HG03558 (cell line): ENCODE data around the gene NPHS1.
"Not testable (repeated sequence)": the region's sequence is repeated elsewhere in the genome, so short reads cannot be mapped to it uniquely, and the experiment has no call there.

ENCODE experiments used
- ATAC-seq: cut with Tn5 transposase; IDR thresholded peaks from one replicate; pipeline ENCODE4 v1.9.1; 2021; ENCODE audit warnings: moderate number of reproducible peaks; ENCODE audit not compliant: unreplicated experiment; ENCODE audit errors: extremely low read depth

The NPHS1 gene, protein sequence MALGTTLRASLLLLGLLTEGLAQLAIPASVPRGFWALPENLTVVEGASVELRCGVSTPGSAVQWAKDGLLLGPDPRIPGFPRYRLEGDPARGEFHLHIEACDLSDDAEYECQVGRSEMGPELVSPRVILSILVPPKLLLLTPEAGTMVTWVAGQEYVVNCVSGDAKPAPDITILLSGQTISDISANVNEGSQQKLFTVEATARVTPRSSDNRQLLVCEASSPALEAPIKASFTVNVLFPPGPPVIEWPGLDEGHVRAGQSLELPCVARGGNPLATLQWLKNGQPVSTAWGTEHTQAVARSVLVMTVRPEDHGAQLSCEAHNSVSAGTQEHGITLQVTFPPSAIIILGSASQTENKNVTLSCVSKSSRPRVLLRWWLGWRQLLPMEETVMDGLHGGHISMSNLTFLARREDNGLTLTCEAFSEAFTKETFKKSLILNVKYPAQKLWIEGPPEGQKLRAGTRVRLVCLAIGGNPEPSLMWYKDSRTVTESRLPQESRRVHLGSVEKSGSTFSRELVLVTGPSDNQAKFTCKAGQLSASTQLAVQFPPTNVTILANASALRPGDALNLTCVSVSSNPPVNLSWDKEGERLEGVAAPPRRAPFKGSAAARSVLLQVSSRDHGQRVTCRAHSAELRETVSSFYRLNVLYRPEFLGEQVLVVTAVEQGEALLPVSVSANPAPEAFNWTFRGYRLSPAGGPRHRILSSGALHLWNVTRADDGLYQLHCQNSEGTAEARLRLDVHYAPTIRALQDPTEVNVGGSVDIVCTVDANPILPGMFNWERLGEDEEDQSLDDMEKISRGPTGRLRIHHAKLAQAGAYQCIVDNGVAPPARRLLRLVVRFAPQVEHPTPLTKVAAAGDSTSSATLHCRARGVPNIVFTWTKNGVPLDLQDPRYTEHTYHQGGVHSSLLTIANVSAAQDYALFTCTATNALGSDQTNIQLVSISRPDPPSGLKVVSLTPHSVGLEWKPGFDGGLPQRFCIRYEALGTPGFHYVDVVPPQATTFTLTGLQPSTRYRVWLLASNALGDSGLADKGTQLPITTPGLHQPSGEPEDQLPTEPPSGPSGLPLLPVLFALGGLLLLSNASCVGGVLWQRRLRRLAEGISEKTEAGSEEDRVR (N-terminal part only)

DNA sequence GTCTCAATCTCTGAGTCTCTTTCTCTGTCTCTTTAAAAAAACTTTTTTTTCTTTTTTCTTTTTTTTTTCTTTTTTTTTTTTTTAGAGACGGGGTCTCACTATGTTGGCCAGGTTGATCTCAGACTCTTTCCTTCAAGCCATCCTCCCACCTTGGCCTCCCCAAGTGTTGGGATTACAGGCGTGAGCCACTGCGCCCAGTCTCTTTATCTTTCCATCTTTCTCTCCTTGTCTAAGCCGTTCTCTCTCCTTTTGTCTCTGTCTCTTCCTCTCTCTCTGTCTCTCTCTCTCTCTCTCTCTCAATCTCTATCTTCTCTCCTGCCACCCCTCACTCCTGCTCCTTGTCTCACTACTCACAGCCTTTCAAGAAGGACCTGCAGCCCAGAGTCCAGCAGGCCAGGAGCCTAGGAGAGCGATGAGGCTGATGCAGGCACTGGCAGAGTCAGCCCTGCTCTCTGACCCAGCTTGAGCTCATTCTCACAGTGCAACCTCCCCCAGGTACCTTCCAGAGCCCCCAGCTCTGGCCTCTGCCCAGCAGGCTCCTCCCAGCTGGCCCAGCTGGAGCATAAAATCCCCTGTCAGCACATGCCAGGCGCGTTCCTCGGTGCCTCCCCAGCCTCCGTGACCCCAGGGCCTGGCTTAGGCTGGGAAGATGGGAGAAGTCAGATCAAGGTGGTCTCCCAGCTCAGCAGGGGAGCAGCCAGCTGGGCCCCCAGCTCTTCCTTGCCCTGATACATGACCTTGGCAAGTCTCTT, at the start of gene NPHS1:
Gene NPHS1 (minus strand): TSS at position 476 of the 752 bp plus-strand sequence. CDS start 667 bp downstream, outside the sequence.
- no peak for ATAC-seq

DNA sequence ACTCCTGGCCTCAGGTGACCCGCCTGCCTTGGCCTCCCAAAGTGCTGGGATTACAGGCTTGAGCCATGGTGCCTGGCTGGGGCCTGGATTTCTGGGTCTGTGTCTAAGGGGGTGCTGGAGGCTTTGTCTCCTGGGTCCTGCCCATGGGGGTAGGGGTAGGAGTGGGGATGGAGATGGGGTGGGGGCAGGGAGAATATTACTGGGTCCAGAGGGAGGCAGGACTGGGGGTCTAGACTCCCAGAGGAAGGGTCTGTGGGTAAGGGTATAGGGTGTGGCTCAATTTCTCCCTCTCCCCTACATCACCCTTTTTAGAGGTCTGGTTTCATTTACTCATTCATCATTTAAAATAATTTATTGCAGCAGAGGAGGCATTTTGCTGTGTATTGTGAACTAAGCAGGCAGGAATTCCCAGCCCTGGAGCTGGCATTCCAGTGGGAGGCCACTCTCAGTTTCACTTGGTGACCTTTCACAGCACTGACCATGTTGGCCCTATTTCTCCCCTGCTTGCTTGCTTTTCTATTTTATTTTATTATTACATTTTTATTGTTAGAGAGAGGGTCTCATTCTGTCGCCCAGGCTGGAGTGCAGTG, 48.8 kb upstream of the NPHS1 start:
- no peak for ATAC-seq

DNA sequence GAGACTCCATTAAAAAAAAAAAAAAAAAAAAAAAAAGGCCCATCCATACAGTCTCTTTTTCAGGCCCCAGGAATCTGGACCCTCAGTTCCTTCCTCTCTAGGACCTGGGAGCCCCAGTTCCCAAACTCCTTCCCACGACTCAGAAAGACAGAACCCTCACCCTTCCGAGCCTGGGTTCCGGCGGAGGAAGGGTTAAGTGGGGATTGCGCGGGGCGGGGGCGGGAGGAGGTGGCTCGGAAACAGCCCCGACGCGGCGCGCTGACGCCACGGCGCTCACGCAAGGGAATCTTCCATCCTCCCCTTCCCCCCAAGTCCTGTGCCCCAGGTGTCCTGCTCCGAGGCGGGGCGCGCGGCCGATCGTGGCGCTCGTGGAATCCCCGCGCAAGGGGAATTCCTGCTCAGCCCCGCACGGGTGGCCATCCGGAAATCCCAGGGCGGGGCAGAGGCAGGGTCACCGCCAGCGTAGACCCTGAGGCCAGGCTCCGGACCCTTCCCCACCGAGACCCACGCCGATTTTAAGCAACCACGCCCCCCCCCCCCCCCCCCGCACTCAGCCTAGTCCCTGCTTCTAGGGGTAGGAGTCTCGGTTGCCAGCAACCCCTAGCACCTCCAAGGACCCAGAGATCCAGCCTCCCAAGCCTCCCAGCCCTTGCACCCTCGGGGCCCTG, 47.4 kb upstream of the NPHS1 start:
- no peak for ATAC-seq

DNA sequence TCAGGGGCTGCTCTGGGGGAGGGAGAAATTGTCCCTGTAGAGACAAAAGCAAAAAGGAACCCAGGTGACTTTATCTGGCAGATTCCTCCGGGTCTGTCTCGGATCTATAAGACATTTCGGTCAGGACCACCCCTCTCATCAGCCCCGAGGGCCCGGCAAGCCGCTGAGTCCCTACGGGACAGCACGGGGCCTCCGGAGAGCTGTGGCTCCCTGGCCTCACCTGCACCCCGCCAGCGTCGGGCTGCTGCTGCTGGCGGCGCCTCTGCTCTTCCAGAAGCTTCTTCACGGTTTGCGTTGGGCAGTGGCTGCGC, 46.1 kb upstream of the NPHS1 start:
- ATAC-seq = no peak

DNA sequence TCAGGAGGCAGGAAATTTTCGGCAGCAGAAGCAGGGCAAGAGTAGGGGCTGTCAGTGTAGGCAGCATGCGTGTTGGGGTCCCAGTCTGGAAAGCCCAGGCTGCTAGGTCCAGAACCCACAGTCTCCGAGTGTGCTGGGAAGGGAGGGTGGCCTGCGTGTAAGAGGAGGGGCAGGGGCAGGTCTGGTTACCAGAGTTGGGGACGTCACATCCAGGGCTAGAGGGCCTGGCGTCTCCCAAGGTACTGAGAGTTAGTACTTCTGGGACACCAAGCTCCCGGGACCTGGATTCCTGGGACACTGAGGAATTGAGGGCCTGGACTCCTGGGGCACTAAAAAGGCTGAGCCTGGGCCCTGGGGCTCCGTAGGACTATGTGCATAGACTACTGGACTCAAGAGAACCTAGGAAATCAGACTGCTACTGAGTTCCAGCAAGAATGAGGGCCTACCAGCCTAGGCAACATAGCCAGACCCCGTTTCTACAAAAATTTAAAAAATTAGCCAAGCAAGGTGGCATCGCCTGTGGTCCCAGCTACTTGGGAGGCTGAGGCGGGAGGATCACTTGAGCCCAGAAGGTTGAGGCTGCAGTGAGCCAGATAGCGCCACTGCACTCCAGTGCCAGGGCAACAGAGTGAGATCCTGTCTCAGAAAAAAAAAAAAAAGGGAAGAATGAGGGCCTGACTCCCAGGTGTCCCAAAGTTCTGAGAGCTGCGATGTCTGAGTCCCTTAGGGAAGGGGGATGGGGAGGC, 45.6 kb upstream of the NPHS1 start:
- no peak for ATAC-seq

DNA sequence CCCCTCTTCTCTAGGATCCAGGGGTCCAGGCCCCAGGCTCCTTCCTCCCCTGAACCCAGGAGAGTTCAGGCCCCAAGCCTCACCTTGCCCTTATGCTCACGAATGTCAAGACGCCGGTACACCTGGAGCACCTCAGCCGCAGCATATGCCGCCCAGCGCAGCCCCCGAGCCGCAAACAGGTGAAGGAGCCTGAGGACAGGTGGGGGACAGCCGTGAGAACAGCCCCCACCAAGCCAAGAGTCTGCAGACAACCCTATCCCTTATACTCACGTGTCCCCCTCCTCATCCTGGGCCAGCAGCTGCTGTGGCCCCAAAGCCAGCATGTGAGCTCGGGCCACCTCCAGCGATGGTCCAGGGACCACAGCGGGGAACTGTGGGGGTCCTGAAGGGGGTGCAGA, 44.3 kb upstream of the NPHS1 start:
- no peak for ATAC-seq

DNA sequence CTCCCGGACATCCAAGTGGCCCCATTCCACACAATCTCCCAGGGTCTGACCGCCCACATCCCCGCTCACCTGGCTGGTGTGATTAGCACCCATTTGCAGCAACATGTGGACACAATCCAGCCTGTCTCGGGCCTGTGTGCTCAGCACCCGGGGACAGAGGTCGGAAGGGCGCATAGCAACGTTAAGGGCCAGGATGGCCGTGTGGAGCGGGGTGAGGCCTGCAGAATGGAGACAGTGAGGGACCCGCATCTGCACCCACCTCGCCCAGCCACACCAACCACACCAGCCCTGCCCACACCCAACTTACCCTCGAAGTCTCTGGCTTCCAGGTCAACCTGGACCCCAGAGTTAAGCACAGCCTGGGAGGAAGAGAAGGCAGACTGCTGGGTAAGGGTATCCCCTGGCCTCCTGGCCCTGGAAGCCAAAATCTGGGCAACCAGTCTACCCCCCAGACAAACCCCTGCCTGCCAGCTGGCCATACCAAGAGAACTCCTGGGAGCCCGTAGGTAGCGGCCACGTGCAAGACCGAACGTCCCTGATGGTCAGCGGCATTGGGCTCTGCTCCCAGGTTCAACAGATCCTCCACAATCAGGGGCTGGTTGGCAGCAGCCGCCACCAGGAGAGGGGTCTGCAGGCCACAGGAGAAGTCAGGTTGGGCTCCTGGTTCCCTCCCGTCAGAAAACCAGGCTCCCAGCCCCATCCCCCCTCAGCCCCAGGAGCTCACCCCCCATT, 43.8 kb upstream of the NPHS1 start:
- ATAC-seq = no peak

DNA sequence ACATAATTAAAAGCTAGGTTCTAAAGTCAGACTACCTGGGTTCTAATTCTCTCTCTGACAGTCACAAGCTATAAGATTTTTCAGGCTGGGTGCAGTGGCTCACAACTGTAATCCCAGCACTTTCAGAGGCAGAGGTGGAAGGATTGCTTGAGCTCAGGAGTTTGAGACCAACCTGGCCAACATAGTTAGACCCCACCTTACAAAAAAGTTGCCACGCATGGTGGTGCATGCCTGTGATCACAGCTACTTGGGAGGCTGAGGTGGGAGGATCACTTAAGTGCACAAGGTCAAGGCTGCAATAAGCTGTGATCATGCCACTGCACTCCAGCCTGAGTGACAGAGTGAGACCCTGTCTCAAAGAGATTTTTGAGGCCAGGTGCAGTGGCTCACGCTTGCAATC, 42.0 kb upstream of the NPHS1 start:
- ATAC-seq = no peak

DNA sequence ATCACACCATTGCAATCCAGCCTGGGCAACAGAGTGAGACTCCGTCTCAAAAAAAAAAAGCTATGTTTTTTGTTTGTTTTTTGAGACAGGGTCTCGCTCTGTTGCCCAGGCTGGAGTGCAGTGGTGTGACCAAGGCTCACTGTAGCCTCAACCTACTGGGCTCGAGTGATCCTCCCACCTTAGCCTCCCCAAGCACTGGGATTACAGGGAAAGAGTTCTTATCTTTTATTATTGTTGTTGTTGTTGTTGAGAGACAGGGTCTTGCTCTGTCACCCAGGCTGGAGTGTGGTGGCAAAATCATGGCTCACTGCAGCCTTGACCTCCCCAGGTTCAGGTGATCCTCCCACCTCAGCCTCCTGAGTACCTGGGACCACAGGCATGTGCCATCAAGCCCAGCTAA, 39.5 kb upstream of the NPHS1 start:
- ATAC-seq = not testable (repeated sequence)

DNA sequence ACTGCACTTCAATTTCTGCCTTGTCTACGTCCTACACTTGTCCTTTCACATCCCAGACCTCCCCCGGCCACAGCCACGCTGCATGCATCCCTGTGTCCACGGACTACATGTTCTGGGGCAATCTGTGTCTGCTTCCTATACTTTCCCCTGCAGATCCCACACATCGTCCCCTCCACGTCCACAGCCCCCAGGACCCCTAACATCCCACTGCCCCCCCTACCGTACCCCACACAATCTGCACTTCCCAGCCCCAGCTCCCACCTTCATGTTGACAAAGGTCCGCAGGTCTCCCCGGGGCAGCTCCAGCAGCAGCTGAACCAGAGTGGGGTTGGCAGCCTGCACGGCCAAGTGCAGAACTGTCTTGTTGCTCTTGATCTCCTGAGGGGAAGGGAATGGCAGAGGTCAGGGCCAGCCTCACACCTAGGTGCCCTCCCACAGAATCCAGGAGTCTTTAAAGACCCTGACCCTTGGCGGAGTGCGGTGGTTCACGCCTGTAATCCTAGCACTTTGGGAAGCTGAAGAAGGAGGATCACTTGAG, 37.9 kb upstream of the NPHS1 start:
- no peak for ATAC-seq

DNA sequence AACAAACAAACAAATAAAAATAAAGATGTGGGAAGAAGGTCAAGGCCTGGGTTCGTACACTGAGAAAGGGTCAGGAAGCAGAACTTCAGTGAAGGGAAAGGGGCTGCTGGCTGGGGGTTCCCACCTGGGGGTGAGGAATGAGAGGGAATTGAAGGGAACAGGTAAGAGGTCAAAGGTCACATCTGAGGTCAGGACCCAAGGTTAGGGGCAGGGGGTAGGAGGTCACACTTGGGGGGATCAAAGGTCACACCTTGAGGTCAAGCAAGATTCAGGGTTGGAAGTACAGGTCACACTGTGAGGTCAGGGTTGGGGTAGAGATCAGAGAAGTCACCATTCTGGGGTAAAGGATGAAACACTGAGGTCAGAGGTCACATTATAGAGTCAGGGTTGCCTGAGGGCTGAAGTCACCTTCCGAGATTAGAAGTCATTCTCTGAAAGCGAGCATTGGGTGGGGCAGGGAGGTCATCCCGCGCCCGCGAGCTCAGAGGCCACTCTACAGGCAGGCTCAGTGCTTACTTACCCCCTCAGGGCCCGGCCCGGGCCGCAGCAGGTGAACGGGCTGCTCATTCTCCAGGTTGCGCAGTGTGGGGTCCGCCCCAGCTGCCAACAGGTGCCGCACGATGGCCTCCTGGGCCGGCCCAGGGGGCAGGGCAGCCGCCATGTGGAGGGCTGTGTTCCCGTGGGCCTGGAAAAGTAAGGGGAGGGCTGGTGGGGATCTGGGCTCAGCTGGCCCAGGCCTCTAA, 37.2 kb upstream of the NPHS1 start:
- ATAC-seq = no peak

DNA sequence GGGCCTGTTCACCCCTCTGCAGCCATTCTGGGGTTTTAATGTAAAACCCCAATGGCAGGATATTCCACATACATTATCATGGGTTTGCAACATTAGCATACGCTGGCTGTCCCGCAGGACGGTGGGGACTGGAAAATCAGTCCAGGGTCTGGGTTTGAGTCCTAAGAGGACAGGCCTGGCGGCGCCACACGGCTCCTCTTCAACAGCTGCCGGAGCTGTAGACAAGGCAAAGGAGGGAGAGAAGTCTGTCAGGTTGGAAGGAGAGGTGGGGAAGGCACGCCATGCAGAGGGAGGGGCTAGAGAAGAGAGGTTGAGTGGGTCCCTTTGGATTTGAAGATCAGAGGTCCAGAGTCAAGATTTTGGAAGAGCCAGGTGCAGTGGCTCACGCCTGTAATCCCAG, 36.1 kb upstream of the NPHS1 start:
- ATAC-seq = no peak

DNA sequence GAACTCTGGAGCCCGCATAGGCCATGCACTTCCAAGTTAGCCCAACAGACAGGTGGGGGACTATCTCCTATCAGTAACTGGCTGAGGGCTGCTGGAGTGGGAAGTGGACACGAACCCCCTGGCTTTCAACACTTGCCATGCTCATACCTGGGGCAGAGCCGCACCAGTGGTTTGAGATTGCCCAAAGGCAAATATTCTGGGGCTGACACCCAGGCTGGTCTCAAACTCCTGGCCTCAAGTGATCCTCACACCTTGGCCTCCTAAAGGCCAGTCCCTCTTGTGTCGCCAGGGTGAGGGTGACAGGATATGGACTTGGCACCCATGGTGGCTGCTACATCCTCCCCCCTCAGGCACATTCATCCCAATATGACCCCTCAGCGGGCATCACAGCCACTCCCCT, 34.9 kb upstream of the NPHS1 start:
- ATAC-seq = no peak

DNA sequence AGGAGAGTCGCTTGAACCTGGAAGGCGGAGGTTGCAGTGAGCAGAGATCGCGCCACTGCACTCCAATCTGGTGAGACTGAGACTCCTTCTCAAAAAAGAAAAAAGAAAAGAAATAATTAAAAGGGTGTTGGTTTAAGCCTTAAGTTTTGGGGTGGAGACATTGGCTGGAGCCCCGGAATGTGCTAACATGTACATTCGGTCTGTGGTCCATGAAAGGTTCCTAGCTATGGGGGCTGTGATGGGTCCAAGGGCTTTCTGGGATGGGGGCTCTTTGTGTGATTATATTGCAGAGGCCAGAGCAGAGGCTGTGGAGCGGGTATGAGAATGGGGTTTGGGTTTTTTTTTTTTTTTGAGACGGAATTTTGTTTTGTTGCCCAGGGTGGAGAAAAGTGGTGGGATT, 33.6 kb upstream of the NPHS1 start:
- ATAC-seq = no peak

DNA sequence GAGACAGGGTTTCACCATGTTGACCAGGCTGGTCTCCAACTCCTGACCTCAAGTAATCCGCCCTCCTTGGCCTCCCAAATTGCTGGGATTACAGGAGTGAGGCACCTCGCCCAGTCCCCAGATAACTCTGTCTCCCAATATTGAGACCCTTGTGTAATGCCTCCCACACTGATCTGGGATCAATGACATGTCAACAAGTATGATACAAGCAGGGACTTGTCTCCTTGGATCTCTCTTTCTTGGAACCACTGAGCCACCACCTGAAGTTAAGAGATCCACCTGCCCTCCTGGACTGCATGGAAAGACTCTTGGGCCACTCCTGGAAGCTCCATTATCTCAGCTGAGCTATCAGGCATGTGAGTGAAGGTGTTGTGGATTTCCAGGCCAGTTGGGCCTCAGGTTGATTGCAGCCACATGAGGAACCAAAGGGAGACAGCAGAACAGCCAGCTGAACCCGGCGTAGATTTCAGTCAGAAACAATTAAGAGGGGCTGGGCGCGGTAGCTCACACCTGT, 33.0 kb upstream of the NPHS1 start:
- ATAC-seq = no peak

DNA sequence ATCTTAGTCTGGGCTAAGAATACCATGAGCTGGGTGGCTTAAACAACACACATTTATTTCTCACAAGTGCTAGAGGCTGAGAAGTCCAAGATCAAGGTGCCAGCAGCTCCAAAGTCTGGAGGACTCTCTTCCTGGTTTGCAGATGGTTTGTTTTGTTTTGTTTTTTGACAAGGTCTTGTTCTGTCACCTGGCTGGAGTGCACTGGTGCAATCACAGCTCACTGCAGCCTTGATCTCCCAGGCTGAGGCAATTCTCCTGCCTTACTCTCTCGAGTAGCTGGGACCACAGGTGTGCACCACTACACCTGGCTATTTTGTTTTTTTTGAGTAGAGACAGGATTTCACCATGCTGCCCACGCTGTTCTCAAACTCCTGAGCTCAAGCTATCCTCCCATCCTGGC, 31.6 kb upstream of the NPHS1 start:
- ATAC-seq = no peak
